ENCODE measurements around the gene DEPDC1B. TPM values are rescaled to one million over a fixed set of nuclear protein-coding genes. Genes with fewer than 3 reads are reported as not detected.

The DEPDC1B gene
- total RNA-seq, 1 experiment from 2014 or later, result 22.2 TPM

- H3K4me1 ChIP-seq (ENCODE audit: control insufficient read depth, insufficient read depth, low read length), result no peaks in the 10 kb centered on the region
- TF ChIP-seq POLR2AphosphoS5 (IDR thresholded peaks at IDR 0.05; ENCODE audit: low read depth, low read length) (no peak), CTCF (IDR thresholded peaks at IDR 0.05) (no peak), TCF7L2 (IDR thresholded peaks at IDR 0.05; ENCODE audit: low read depth, low read length) (no peak), REST (IDR thresholded peaks at IDR 0.05; ENCODE audit: insufficient read depth in 1 of 2, low read depth in 2 of 2, low read length in 1 of 2) (no peak), SIN3A (IDR thresholded peaks at IDR 0.05; ENCODE audit: borderline replicate concordance, insufficient read depth, low read depth, low read length) (no peak)
- DNase-seq (ENCODE audit: low read depth, low spot score) (no peak), ATAC-seq (no peak)
- H3K4me3 ChIP-seq (ENCODE audit: low read depth in 2 of 2, low read length in 2 of 2), result no peak overlapping the region
- H3K27me3 ChIP-seq (ENCODE audit: control insufficient read depth, insufficient read depth, low read length), result no peaks in the 10 kb centered on the region
- POLR2A ChIA-PET, result no interaction called here
- no peaks in the 10 kb centered on the region for H3K36me3 ChIP-seq (ENCODE audit: control insufficient read depth, insufficient read depth, low read length)
- no peaks in the 10 kb centered on the region for H3K9me3 ChIP-seq (ENCODE audit: control insufficient read depth, insufficient read depth, low read depth, low read length)
- in situ Hi-C loops (cut with HindIII; ENCODE audit: low pct_unique_long_range_greater_than_20kb, low sequenced_read_pairs) (no loop called here), intact Hi-C loops (cut with micrococcal nuclease; ENCODE audit: unreplicated experiment) (no loop called here)
- no peak overlapping the region for H3K27ac ChIP-seq (ENCODE audit: low read length)
- BruUV-seq (replicated peaks), result no TSS peak
- CTCF ChIA-PET, result no interaction called here
These were observed 149.7 kb downstream of the DEPDC1B start for GRCh38 chr5:60550311-60550710.

DNA sequence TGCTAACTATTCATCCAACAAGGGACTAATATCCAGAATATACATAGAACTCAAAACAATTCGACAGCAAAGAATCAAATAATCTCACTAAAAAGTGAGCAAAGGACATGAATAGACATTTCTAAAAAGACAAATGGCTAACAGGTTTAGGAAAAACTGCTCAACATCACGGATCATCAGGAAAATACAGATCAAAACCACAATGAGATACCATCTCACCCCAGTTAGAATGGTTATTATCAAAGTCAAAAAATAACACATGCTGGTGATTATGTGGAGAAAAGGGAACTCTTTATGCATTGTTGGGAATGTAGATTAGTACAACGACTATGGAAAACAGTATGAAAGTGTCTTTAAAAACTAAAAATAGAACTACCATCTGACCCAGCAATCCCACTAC is 150.1 kb downstream of the DEPDC1B start:
- in situ Hi-C loops (cut with HindIII; ENCODE audit: low pct_unique_long_range_greater_than_20kb, low sequenced_read_pairs), result no loop called here

More for the DNA sequence above, 150.1 kb downstream of the DEPDC1B start:
- ChIA-PET POLR2A (no interaction called here), CTCF (no interaction called here)
- no peak for DNase-seq (ENCODE audit: low read depth, low spot score)
- ATAC-seq, result no peak
- intact Hi-C loops (cut with micrococcal nuclease; ENCODE audit: unreplicated experiment), result no loop called here
- H3K27me3 ChIP-seq (ENCODE audit: control insufficient read depth, insufficient read depth, low read length), result no peaks in the 10 kb centered on the region
- H3K4me3 ChIP-seq (ENCODE audit: low read depth in 2 of 2, low read length in 2 of 2), result no peak overlapping the region
- H3K4me1 ChIP-seq (ENCODE audit: control insufficient read depth, insufficient read depth, low read length), result no peaks in the 10 kb centered on the region
- no peaks in the 10 kb centered on the region for H3K36me3 ChIP-seq (ENCODE audit: control insufficient read depth, insufficient read depth, low read length)
- no peaks in the 10 kb centered on the region for H3K9me3 ChIP-seq (ENCODE audit: control insufficient read depth, insufficient read depth, low read depth, low read length)
- H3K27ac ChIP-seq (ENCODE audit: low read length), result no peak overlapping the region
- TF ChIP-seq SIN3A (IDR thresholded peaks at IDR 0.05; ENCODE audit: borderline replicate concordance, insufficient read depth, low read depth, low read length) (no peak), REST (IDR thresholded peaks at IDR 0.05; ENCODE audit: insufficient read depth in 1 of 2, low read depth in 2 of 2, low read length in 1 of 2) (no peak), TCF7L2 (IDR thresholded peaks at IDR 0.05; ENCODE audit: low read depth, low read length) (no peak), CTCF (IDR thresholded peaks at IDR 0.05) (no peak), POLR2AphosphoS5 (IDR thresholded peaks at IDR 0.05; ENCODE audit: low read depth, low read length) (no peak)
- BruUV-seq (replicated peaks), result no TSS peak

Other genes starting within 250 kb of the DEPDC1B start
- 2.9 TPM for gene ELOVL7, start 144.1 kb upstream of the DEPDC1B start, total RNA-seq (2021; ENCODE audit: unreplicated experiment)
- gene ERCC8, start 244.9 kb upstream of the DEPDC1B start, total RNA-seq (2021; ENCODE audit: unreplicated experiment), result 14.4 TPM
- 41.6 TPM for gene NDUFAF2, start 245.0 kb upstream of the DEPDC1B start, total RNA-seq (2021; ENCODE audit: unreplicated experiment)